ENCODE results near the gene ACAD11.

GRCh38 chr3:132538072-132538471 is 121.5 kb downstream of the ACAD11 start:
- no peak for TF ChIP-seq YY1 (IDR thresholded peaks at IDR 0.05; ENCODE audit: insufficient read depth, insufficient read length)
- TF ChIP-seq ZNF274 (IDR thresholded peaks at IDR 0.05; ENCODE audit: low read depth, low read length): no peak
- no peak for TF ChIP-seq SUZ12 (IDR thresholded peaks at IDR 0.05; ENCODE audit: extremely low read depth, insufficient read depth, insufficient read length)

Measured in NT2/D1 (cell line).